ENCODE data around the gene NECAB3.

NECAB3 gene

DNA sequence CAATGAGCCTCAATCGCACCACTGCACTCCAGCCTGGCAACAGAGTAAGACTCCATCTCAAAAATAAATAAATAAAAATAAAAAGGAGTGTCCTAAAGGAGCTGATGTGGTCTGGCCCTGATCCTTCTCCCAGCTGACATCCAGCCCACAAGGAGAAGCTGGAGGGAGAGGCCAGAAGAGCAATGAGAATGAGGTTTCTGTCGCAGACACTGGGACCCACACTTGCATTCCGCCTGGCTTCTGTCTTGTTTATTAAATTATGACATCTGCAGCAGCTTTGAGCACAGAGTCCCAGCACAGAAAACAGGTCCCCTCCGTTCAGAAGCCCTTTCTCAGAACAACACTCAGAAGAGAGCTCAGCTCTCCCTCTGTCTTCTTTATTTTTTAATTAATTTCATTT is 22.2 kb upstream of the NECAB3 start:
- no peak for DNase-seq (ENCODE audit: low spot score)

DNA sequence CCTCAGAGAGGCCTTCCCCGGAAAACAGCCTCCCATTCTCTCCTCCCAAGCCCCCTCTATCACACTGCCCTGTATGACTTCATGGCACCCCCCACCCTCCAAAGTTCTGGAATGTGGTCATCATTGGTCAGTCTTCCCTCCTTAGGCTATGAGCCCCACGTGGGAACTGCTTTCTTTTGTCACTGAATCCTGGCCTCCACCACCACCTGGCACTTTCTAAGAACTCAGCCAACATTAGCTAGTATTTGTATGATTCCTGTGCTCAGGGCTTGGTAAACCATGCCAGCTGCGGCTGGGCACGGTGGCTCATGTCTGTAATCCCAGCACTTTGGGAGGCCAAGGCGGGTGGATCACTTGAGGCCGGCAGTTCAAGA is 20.4 kb upstream of the NECAB3 start:
- DNase-seq (ENCODE audit: low spot score): no peak

DNA sequence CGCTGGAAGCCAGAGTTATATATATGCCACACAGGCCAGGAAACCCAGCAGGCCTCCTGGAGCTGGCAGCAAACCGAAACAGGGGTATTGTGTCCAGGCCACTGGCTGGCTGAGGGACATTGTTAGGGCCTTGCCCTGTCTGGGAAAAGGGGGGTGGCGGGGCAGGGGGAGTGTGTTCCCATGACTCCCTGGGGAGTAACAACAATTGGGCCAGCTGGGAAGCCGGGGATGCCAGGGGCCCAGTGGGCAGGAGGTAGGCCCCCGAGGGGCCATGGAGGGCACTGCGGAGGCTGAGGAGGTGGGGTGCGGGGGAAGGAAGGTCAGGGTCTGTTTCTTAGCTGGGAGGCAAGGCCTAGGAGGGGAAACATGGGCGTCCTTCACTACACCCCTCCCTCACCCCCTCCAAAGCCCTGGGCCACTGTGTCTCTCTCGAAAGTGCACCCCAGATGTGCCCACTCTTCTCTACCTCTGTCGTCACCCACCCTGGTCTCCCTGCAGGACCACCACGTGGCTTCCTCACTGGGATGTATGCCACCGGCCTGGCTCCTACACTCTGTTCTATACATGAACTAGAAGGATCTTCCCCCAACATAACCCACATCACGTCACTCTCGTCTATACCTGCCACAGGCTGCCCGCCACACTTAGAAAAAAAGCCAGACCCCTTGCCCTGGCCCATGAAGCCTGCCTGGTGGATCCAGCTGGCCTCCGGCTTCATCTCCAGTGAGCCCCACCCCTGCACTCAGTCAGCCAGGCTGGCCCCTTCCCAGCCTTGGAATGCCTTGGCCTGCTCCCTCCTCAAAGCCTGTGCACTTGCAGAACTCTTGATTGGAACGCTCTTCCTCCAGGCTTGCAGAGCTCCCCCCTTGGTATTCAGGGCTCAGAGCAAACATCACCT is 19.8 kb upstream of the NECAB3 start:
- no peak for DNase-seq (ENCODE audit: low spot score)

DNA sequence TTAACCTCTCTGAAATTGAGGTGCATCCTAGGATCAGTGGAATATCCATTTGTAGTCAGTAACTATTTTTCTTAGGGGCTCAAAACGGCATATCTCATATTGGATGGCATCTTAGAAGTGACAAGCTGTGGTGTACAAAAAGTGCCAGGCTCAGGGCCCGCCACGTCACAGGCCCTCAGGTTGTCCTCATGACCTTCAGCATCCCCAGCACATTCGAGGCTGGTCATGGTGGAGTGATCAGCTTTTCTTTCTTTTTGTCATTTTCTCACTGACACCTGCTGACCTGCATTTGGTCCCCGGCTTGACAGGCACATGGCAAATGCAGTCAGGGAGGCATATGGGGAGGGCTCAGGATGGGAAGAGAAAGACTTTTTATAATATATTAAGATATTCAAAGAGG is 19.1 kb upstream of the NECAB3 start:
- DNase-seq (ENCODE audit: low spot score): no peak

DNA sequence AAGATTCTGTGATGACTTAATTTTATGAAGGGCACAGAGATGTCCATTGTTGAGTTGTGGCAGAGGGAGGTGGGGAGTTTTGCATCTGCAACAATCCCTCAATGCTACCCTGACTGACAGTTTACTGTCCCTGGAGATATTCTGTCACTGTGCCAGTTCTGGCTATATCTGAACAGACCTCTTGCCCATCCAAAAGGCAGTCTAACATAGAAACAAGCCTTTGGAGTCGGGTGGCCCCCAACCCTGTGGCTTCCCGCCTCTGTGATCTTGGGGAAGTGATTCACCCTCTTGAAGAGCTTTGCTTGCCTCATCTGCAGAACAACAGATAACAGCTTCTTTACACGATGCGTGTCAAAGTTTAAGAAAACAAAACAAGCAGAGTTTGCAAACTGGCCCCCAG is 15.7 kb upstream of the NECAB3 start:
- no peak for DNase-seq (ENCODE audit: low spot score)

DNA sequence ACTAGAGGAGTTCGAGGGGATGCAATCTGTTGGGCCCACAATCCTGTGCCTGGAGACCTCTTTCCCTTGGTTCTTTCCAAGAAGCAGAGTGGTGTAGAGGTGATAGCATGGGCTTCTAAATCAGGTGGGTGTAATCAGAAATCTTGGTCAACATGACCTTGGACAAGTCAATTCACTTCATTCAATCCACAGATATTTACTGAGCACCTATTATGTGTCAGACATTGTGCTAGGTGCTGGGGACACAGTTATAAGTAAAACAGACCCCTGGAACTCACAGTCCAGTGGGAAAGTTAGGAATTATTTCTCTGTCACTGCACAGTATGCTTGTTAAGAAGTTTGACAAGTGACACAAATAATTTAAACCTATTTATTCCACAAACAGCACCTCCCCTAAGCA is 15.3 kb upstream of the NECAB3 start:
- no peak for DNase-seq (ENCODE audit: low spot score)

DNA sequence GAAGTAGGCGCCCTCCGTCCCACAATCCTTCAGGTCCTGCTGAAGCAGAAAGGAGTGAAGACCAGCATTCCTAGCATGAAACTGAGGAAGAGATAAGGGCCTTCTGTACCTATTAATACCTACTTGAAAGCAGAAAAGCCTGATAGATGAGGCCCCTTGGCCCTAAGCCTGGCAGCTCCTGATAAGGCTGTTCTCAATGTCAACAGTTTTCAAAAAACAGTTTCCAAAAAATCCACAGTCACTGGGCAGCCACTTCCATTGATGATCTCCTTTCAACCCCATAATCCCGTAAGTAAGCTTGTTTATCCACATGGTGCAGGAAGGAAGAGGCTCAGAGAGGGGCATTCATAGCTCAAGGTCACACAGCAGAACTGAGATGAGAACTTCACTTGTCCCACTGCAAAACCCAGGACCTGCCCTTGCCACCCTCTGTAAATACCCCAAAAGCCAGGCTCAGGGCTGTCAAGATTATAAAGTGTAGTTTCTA is 14.8 kb upstream of the NECAB3 start:
- DNase-seq (ENCODE audit: low spot score): no peak

DNA sequence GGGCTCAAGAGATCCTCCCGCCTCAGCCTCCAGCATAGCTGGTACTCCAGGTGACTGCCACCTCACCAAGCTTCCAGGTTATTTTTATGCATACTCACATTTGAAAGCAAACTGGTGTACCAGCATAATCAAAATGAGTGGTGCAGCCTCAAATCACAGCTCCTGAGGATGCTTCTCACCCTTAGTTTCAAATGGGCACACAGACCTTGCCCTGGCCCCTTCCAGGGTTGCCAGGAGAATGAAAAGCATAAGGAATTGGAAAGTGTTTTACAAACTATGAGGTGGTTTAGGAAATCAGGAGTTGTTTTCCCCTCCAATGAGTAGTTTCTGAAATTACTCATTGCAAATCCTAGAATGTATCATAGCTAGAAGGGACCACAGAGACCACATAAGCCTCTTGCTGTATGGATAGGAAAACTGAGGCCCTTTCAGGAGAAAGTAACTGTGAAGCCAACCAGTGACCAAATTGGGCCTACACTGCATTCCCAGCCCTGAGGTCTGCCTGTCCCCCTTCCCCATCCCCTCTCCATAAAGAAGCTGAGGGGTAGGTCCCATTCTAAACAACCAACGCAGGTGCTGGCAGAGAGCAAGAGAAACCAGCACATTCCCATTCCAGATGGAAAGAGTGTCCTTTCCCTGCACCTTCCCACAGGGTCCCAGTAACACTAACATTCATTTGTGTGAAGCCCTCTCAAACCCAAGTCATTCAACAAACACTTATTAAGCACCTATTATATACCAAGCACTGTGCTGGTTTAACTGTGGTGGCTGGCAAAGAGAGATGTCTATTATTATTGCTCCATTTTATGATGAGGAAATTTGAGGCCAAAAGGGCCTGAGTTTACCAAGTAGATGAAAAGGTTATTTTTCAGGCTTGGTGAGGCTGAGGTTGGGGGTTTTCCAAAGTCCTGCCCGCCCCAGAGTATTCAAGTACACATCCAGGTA is 14.0 kb upstream of the NECAB3 start:
- DNase-seq (ENCODE audit: low spot score): no peak

DNA sequence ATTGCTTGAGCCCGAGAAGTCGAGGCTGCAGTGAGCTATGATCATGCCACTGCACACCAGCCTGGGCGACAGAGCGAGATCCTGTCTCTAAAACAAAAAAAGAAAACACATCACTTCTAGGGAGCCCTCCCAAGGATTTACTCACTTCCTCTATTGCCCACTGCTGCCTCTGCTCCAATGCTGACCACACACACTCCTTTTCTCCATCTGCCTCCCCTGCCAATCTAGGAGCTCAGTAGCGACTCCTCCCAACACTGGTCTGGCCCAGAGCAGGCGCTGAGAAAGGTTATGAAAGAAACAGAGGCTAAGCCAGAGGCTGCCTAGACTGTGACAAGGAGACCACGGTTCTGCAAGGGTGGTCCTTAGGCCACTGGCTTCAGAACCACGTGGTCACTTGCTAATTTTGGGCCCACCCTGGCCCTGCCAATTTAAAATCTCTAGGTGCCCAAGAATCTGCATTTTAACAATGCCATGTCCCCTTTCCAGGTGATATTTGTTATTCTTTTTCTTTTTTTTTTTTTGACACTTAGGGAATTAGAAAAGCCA is 13.2 kb upstream of the NECAB3 start:
- DNase-seq (ENCODE audit: low spot score): no peak

DNA sequence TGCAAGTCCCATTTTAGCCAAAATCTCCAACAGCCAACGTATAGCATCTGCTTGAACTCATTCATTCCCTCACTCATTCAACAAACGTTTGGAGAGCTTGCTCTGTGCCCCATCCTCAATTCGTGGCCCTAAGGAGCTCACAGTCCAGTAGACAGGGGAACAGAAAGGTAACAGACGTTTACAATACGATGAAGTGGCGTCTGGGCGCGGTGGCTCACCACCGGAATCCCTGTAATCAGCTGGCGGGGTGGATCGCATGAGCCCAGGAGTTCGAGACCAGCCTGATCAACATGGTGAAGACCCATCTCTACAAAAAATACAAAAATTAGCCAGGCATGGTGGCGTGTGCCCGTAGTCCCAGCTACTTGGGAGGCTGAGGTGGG is 12.7 kb upstream of the NECAB3 start:
- DNase-seq (ENCODE audit: low spot score): no peak

DNA sequence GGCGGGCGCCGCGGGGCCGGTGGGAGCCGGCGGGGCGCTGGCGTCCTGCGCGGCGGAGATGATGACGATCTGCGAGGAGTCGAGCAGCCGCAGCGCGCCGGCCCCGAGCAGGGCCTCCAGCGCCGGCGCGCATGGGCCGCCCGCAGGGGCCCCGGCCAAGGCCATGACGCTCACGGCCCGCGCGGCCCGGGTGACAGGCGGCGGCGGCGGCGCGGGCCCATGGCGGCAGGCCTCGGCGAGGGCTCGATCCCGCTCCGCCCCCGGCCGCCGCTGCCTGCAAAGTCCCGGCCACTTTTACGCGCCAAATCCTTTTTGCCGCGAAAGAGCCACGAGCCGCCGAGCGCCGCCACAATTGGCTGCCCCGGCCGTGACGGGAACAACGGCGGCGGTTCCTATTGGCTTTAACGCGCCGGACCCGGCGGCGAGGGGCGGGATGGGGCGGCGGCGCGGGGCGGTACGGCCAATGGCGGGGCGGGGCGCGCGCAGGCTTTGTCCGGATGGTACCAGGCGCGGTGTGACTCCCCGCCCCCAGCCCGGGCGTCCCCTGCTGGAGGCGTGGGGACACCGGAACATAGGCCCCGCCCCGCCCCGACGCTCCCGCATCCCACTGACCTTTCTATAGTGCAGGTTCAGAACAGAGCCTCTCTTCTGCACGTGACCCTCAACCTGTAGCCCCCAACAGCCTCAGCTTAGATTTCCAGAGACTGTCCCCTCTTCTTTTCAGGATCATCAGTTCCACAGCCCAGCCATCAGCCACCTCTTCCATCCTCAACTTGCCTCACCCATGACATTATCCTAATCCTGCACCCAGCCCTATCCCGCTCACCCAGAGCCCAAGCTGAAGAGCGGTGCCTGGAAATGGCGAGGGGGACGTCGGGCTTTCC is 12.1 kb upstream of the NECAB3 start, which contains the start of gene E2F1:
E2F1 (minus strand) TSS at position 286 of the 884 bp plus-strand sequence; CDS start at position 165, 121 bp downstream.
- DNase-seq (ENCODE audit: low spot score): peak; percentile 99

DNA sequence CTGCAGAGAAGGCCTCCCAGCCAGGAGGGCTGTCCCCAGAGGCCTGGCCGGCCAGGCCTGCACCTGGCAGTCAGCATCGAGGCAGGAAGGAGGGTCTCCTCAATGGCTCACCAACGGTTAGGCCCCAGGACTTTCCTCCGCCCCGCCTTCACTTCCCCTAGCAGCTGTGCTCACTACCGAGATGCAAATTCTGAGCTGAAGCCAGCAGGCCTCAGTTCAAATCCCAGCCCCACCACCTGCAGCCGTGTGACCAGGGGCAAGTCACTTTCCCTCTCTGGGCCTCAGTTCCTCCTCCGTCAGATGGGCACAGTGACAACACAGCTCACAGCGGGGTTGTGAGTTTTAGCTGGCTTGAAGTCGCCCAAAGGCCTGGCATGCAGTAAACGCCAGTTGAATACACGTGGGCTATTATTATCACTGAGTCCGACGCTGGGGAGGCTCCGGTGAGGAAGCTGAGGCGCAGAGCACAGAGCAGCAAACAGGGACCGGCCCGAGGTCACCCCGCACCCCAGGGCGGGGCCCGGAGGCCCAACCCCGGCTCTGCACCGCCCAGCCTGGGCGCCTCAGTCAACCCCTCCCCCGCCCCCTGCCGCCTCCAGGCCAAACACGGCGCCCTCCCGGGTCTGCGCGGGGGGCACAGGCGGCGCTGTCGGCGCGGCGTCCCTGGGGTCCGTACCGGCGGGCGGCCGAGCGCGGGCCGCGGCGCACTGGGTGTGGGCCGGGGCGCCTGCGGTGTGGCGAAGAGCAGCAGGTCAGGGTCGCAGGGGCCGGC is 11.3 kb upstream of the NECAB3 start:
- DNase-seq (ENCODE audit: low spot score): peak; percentile 65

DNA sequence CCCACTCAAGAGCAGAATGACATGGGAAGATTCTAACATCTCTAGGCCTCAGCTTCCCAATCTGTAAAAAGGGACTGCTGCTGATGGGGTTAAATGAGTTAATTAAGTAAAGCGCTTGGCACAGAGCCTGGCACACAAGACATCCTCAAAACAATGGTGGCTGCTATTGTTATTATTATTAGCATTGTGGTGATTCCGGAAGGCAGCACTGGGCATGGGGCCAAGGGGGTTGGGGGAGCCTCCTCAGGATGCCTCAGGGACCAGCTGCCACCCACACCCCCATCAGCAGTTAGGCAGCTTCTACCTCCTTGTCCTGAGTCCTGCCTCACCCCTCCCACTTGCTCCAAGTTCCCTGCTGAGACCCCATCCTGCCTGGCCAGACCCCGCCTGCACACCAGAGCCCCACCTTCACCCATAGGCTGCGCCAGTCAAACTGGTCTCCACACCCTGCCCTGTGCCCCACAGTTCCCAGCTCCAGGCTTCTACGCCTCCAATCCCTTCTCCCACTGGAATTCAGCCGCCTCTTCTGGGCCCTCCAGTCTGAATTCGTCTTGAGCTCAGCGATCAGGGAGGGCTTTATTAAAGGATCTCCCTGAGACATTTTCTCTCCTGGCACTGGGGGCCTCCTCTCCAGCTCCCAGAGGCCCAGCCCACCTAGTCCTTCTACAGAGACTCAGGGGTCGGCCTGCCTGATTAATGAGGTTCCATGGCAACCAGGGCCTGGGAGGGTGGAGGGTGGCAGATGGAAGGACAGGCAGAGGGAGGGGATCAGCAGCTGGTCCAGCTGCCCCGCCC is 10.5 kb upstream of the NECAB3 start:
- DNase-seq (ENCODE audit: low spot score): no peak

DNA sequence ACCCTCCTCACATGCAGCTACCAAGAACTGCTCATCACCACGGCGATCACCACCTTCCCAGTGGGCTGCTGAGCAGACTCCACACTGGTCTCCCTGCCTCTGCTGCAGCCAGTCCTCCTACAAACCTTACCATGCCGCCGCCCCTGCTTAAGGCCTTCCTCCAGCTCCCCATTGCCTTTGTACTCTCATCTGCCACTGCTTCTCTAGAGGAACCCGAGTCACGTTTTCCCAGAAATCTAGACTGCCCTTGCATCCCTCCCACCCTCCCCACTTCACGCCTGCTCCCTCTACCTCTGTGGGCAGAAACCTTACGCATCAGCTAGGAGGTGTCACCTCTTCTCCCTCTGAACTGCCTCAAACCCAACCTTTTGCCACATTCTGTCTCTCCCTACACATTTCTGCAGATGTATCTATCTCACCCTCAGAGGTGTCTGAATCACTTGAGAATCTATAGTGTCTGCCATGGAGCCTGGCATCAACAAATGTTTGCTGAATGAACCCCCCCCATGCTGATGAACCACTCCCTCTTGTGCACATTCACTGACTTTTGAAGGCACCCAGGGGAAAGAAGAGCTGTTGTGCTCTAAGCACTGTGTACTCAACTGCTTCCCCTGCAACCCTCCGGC is 7.6 kb upstream of the NECAB3 start:
- no peak for DNase-seq (ENCODE audit: low spot score)

DNA sequence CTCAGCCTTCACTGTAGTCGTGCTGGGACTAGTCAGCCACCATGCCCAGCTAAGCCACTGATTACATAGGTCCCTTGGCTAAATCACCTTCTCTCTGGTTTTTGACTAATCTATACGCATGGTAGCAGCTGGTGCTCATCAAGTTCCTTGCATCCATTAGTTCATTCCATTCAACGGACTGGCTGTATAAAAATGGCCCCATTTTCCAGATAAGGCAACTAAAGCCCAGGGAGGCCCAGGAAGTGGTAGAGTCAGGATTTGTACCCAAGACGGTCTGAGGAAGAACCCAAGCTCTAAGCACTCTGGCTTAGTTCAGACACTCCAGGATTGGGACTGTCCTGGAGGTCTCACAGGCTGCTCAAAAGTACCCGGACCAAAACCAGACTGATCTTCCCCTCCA is 7.1 kb upstream of the NECAB3 start:
- DNase-seq (ENCODE audit: low spot score): no peak

DNA sequence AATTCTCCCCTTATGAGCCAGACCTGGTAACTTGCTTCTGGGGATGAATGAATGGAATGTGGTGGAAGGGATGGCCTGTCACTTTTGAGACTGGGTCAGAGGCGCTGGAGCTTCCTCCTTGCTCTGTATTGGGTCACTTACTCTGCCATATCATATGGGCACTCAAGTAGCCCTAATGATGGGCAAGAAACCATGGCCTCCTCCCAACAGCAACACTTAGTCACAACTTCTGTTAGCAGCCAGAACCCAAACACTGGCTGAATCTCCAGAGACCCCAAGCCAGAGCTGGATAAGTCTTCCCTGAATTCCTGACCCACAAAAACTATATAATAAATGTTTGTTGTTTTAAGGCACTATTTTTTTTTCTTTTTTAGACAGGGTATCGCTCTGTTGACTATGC is 6.5 kb upstream of the NECAB3 start:
- peak; percentile 43 for DNase-seq (ENCODE audit: low spot score)

DNA sequence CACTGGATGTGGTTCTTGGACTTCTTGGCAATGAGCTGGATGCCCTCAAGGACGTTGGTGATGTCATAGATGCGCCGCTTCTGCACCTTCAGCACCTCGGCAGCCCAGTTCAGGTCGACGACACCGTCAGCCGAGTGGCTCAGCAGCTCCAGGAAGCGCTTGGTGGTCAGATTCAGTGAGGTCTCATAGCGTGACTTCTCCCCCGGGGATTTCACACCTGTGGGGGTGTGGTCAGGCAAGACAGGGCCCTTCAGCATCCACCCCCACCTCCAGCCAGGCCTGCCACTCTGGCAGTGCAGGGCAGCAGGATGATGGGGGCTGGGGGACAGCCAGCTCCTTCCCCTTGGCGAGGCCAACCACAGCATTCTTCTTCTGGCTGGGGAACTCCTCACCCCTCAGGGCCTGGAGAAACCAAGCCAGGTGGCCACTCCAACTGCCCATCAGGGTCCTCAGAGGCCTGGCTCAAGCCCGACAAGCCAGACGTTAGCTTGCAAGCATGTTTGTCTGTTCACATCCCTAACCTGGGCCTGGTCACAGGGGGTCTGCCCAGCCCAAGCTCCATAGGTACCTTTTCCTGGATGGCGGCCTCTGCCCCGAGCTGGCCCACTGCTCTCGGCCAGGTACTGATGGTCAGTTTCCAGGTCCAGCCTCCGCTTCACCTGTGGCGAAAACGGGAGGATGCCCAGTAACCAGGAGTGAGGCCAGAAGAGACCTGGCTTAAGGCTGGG is 5.7 kb upstream of the NECAB3 start:
- DNase-seq (ENCODE audit: low spot score): no peak

DNA sequence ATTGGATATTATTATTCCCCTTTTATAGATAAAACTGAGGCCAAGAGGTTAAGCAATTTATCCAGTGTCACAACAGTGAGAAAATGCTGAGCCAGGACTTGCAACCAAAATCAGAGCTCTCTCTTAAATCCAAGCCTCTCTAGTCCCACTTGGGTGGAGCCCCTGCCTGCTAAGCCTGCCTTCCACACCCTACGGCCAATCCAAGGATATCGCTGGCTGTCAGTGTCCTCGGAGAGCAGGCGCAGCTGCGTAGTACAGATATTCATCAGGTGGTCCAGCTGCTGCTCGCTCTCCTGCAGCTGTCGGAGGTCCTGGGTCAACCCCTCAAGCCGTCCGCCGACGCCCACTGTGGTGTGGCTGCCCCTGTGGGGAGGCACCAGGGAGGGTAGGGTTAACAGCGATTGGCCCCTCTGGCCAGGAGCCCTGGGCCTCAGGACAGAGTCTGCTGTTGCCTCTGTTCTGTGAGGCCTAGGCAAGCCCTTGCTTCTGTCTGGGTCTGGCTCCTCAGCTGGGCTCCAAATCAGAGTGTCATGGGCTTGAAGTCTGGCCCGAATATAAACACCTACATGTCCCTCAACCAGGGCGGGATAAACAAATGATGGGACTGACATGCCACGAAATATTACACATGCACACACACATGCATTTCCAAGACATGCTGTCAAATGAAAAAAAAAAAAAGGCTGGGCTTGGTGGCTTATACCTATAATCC is 3.9 kb upstream of the NECAB3 start:
- DNase-seq (ENCODE audit: low spot score): no peak
